H1 (cell line): ENCODE data around the gene CIZ1. TPM values are rescaled to one million over a fixed set of nuclear protein-coding genes. Genes with fewer than 3 reads are reported as not detected.

ENCODE experiments used
- EGR1 ChIP-seq: IDR thresholded peaks from 2 replicates; pipeline ENCODE4 v1.6.1; 2011; ENCODE audit warnings: low read depth, low read length, borderline replicate concordance
- MAFK ChIP-seq: IDR thresholded peaks from 2 replicates; pipeline ENCODE4 v1.6.1; 2012; ENCODE audit warnings: low read depth, mild to moderate bottlenecking, improper control_type of control experiment, low read length
- polyA plus RNA-seq, 7 experiments: library from polyadenylated mRNA; depleted of rRNA in 3 of 7; stranded (reverse) in 5 of 7; unstranded in 2 of 7; fragments of >200 nt in 5 of 7; fragments of 200-250 nt in 2 of 7; gene quantifications; 1 replicate in 5 of 7; 2 replicates in 1 of 7; 4 replicates in 1 of 7; pipeline versions ENCODE4 v1.2.1 to v1.2.3, GENCODE V29; 2011 to 2013; ENCODE audit warnings: missing spikeins in 2 of 7, mixed read lengths in 2 of 7
- total RNA-seq: library from RNA; stranded (reverse); fragmentation: NEBNext Ultra II Directional; extraction: Animal tissue kit (Norgen Biotek cat#: 25700); gene quantifications from 2 replicates; pipeline ENCODE4 v1.2.1, GENCODE V29; 2021

Gene CIZ1
- total and polyA plus RNA-seq, 2 of the 8 experiments (the other 6 are each of a cell fraction or from before 2014, with no cell fraction given): 66.0 to 107 TPM

DNA sequence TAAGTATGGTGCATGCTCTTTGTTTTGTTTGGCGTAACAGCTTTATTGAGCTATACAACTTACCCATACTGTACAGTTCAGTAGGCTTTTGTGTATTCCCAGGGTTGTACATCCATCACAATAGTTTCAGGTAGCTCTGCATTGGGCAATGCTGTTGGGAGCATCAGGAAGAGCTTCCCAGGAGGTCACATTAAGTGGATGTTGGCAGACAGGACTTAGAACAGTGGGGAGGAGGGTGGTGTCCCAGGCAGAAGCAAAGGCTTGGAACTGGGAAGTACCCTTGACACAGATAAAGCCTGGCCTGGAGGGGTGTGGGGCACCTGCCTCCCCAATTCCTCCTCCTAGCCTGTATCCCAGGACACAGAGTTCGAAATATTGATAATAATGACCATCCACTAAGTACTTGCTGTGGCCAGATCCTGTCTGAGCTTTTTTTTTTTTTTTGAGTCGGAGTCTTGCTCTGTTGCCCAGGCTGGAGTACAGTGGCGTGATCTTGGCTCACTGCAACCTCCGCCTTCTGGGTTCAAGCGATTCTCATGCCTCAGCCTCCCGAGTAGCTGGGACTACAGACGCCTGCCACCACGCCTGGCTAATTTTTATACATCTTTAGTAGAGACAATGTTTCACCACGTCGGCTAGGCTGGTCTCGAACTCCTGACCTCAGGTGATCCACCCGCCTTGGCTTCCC is 30.0 kb downstream of the CIZ1 start (continued):
- TF ChIP-seq MAFK (no peak), EGR1 (no peak)
